A549 (cell line): ENCODE results near the gene CFAP97.

Experiments used
- CTCF ChIP-seq: fragments of >200 bp; sonication (Bioruptor Twin); formaldehyde crosslinking; IDR thresholded peaks from 3 replicates; pipeline ENCODE4 v1.5.1; 2016
- EHMT2 ChIP-seq: fragments of 200-600 bp; sonication (generic); IDR thresholded peaks from 2 replicates; pipeline ENCODE4 v1.6.1; 2016; ENCODE audit warnings: antibody characterized with exemption, low read depth, mild to moderate bottlenecking, moderate library complexity
- ESRRA ChIP-seq: fragments of 150-350 bp; IDR thresholded peaks from 2 replicates; pipeline ENCODE4 v1.6.1; 2014; ENCODE audit warnings: mild to moderate bottlenecking, low read length, borderline replicate concordance
- KDM1A ChIP-seq: fragments of 200-600 bp; sonication (generic); IDR thresholded peaks from 2 replicates; pipeline ENCODE4 v1.6.1; 2016; ENCODE audit warnings: low read depth, mild to moderate bottlenecking
- MAZ ChIP-seq: fragments of 150-350 bp; IDR thresholded peaks from 2 replicates; pipeline ENCODE4 v1.6.1; 2014; ENCODE audit warnings: antibody characterized with exemption, low read depth, low read length, borderline replicate concordance
- POLR2A ChIP-seq: IDR thresholded peaks from 2 replicates; pipeline ENCODE4 v1.6.1; 2012; ENCODE audit warnings: mild to moderate bottlenecking, low read length
- POLR2AphosphoS2 ChIP-seq: conservative IDR thresholded peaks from 2 replicates; pipeline ENCODE4 v1.6.1; 2012; ENCODE audit warnings: low read length, improper control_type of control experiment, inconsistent platforms
- REST ChIP-seq: fragments of 200-600 bp; sonication (generic); IDR thresholded peaks from 2 replicates; pipeline ENCODE4 v1.6.1; 2016; ENCODE audit warnings: antibody characterized with exemption, mild to moderate bottlenecking, moderate library complexity
- ZSCAN20 ChIP-seq: fragments of 250-450 bp; sonication (Bioruptor Pico); IDR thresholded peaks from 2 replicates; pipeline ENCODE4 v1.8.0; 2022; ENCODE audit warnings: mild to moderate bottlenecking, moderate library complexity
- TF ChIP-seq, protein P1 (sequence below): fragments of 150-350 bp; IDR thresholded peaks from 2 replicates; pipeline ENCODE4 v1.6.1; 2014; ENCODE audit warnings: low read depth, mild to moderate bottlenecking, low read length

GRCh38 chr4:185186769-185187168 lies 17.0 kb downstream of the CFAP97 start:
- TF ChIP-seq CTCF = no peak
- TF ChIP-seq ZSCAN20 = no peak
- no peak for TF ChIP-seq KDM1A
- no peak for TF ChIP-seq REST
- TF ChIP-seq MAZ = no peak
- TF ChIP-seq POLR2A = no peak
- TF ChIP-seq, protein P1, sequence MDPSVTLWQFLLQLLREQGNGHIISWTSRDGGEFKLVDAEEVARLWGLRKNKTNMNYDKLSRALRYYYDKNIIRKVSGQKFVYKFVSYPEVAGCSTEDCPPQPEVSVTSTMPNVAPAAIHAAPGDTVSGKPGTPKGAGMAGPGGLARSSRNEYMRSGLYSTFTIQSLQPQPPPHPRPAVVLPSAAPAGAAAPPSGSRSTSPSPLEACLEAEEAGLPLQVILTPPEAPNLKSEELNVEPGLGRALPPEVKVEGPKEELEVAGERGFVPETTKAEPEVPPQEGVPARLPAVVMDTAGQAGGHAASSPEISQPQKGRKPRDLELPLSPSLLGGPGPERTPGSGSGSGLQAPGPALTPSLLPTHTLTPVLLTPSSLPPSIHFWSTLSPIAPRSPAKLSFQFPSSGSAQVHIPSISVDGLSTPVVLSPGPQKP = no peak
- no peak for TF ChIP-seq EHMT2
- no peak for TF ChIP-seq POLR2AphosphoS2
- TF ChIP-seq ESRRA = no peak
